Neural cell (in vitro differentiated cells): Measurements from ENCODE around the gene SCART1.

Experiments used
- EP300 ChIP-seq: fragments of 450-650 bp; conservative IDR thresholded peaks from 2 replicates; pipeline ENCODE4 v1.6.1; 2014; ENCODE audit warnings: antibody characterized with exemption, mild to moderate bottlenecking, moderate library complexity; ENCODE audit not compliant: poor library complexity, severe bottlenecking
- EZH2 ChIP-seq: fragments of 200-600, 300-800 bp; shearing (Covaris generic), sonication (generic); IDR thresholded peaks from 2 replicates; pipeline ENCODE4 v1.6.1; 2014; ENCODE audit warnings: antibody characterized with exemption, low read length, borderline replicate concordance, mild to moderate bottlenecking; ENCODE audit not compliant: insufficient read depth, poor library complexity, severe bottlenecking
- MXI1 ChIP-seq: fragments of 450-650 bp; conservative IDR thresholded peaks from 2 replicates; pipeline ENCODE4 v1.6.1; 2014; ENCODE audit warnings: antibody characterized with exemption, mild to moderate bottlenecking; ENCODE audit not compliant: poor library complexity, severe bottlenecking
- POLR2AphosphoS5 ChIP-seq: IDR thresholded peaks from 2 replicates; pipeline ENCODE4 v1.6.1; 2012
- RAD21 ChIP-seq: fragments of 450-650 bp; conservative IDR thresholded peaks from 2 replicates; pipeline ENCODE4 v1.6.1; 2014; ENCODE audit warnings: antibody characterized with exemption, mild to moderate bottlenecking, moderate library complexity
- REST ChIP-seq: IDR thresholded peaks from 2 replicates; pipeline ENCODE4 v1.6.1; 2012; ENCODE audit warnings: borderline replicate concordance
- SMC3 ChIP-seq: fragments of 450-650 bp; conservative IDR thresholded peaks from 2 replicates; pipeline ENCODE4 v1.6.1; 2014; ENCODE audit warnings: antibody characterized with exemption, mild to moderate bottlenecking, moderate library complexity; ENCODE audit not compliant: poor library complexity
- TAF1 ChIP-seq: IDR thresholded peaks from 2 replicates; pipeline ENCODE4 v1.6.1; 2012; ENCODE audit warnings: low read depth
- TF ChIP-seq, protein P1 (sequence below): fragments of 450-650 bp; IDR thresholded peaks from 2 replicates; pipeline ENCODE4 v1.5.1; 2014; ENCODE audit warnings: antibody characterized with exemption, mild to moderate bottlenecking, moderate library complexity; ENCODE audit not compliant: poor library complexity, severe bottlenecking

DNA sequence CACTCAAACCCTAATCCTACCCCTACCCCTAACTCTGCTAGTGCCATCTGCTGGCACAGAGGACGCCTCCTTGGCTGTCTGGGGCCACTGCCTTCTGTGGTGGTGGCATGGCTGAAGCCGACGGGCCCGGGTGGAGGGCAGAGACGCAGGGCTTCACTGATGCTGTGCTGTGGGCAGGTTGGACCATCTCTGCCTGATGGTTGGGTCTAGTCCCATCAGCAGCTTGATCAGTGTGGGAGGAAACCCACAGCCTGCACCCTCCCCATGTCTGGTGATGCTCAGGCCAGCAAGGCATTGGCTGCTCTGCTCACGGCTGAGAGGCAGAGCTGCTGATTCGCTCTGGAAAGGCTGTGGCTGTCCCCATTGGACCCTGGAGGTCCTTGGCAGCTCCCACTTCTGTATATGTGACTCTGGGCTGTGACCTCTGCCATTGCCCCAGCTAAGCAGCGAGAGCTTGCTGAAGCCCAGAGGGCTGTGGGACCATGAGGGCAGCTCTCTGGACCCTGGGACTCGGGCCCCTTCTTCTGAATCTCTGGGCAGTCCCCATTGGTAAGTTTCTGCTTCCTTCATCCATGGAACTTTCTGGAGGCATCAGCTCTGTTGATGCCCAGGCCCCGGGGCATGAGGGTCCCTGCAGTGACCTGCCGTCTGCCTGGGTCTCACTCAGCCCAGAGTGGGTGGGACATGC, at the start of gene SCART1:
- TF ChIP-seq EZH2 (no peak), MXI1 (no peak), TAF1 (no peak), POLR2AphosphoS5 (no peak), REST (no peak), RAD21 (no peak), EP300 (no peak), SMC3 (no peak)
- TF ChIP-seq, protein P1, sequence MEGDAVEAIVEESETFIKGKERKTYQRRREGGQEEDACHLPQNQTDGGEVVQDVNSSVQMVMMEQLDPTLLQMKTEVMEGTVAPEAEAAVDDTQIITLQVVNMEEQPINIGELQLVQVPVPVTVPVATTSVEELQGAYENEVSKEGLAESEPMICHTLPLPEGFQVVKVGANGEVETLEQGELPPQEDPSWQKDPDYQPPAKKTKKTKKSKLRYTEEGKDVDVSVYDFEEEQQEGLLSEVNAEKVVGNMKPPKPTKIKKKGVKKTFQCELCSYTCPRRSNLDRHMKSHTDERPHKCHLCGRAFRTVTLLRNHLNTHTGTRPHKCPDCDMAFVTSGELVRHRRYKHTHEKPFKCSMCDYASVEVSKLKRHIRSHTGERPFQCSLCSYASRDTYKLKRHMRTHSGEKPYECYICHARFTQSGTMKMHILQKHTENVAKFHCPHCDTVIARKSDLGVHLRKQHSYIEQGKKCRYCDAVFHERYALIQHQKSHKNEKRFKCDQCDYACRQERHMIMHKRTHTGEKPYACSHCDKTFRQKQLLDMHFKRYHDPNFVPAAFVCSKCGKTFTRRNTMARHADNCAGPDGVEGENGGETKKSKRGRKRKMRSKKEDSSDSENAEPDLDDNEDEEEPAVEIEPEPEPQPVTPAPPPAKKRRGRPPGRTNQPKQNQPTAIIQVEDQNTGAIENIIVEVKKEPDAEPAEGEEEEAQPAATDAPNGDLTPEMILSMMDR, result no peak
